Astrocyte (in vitro differentiated cells and primary cell): ENCODE data around the gene PISD. TPM values are rescaled to one million over a fixed set of nuclear protein-coding genes. Genes with fewer than 3 reads are reported as not detected.

ENCODE experiments used
- DNase-seq: peaks from one replicate; pipeline ENCODE4 v3.0.0-alpha.2; 2010; ENCODE audit warnings: low read depth
- FAIRE-seq: peaks from 2 replicates; lab custom pipeline; 2011; peaks lifted over from hg19 to GRCh38; lab: Jason Lieb, UNC
- H2AFZ ChIP-seq: 2 replicates; pipeline ENCODE4 v1.6.0; 2012; ENCODE audit warnings: low read depth, low read length, inconsistent platforms
- H3K27ac ChIP-seq: 2 replicates; pipeline ENCODE4 v1.5.1; 2011; ENCODE audit warnings: low read depth, low read length, inconsistent platforms
- H3K27me3 ChIP-seq: 2 replicates; pipeline ENCODE4 v1.6.0; 2011; ENCODE audit warnings: low read length, inconsistent platforms; ENCODE audit not compliant: insufficient read depth
- H3K36me3 ChIP-seq: 2 replicates; pipeline ENCODE4 v1.5.1; 2011; ENCODE audit warnings: low read length, inconsistent platforms; ENCODE audit not compliant: insufficient read depth
- H3K4me1 ChIP-seq: 2 replicates; pipeline ENCODE4 v1.5.1; 2011; ENCODE audit warnings: low read length, inconsistent platforms; ENCODE audit not compliant: insufficient read depth
- H3K4me2 ChIP-seq: 2 replicates; pipeline ENCODE4 v1.6.0; 2012; ENCODE audit warnings: low read length, inconsistent platforms
- H3K4me3 ChIP-seq: 2 replicates; pipeline ENCODE4 v1.5.1; 2011; ENCODE audit warnings: low read depth, mild to moderate bottlenecking, low read length, inconsistent platforms; ENCODE audit not compliant: insufficient read depth
- H3K79me2 ChIP-seq: 2 replicates; pipeline ENCODE4 v1.6.0; 2012; ENCODE audit warnings: mild to moderate bottlenecking, low read length, inconsistent platforms; ENCODE audit not compliant: insufficient read depth
- H3K9ac ChIP-seq: 2 replicates; pipeline ENCODE4 v1.6.0; 2012; ENCODE audit warnings: mild to moderate bottlenecking, low read length, inconsistent platforms
- H3K9me3 ChIP-seq: 2 replicates; pipeline ENCODE4 v1.5.1; 2012; ENCODE audit warnings: low read depth, mild to moderate bottlenecking, low read length, inconsistent platforms; ENCODE audit not compliant: insufficient read depth
- H4K20me1 ChIP-seq: 2 replicates; pipeline ENCODE4 v1.6.0; 2012; ENCODE audit warnings: low read length, inconsistent platforms; ENCODE audit not compliant: insufficient read depth
- H3K27ac Mint-ChIP-seq: one replicate; pipeline ENCODE4 v1.8.0; 2021; ENCODE audit warnings: mild to moderate bottlenecking, mixed read lengths; ENCODE audit not compliant: unreplicated experiment
- H3K27me3 Mint-ChIP-seq: one replicate; pipeline ENCODE4 v1.8.0; 2021; ENCODE audit warnings: low read depth, mixed read lengths; ENCODE audit not compliant: unreplicated experiment
- H3K36me3 Mint-ChIP-seq: one replicate; pipeline ENCODE4 v1.8.0; 2021; ENCODE audit warnings: low read depth, mixed read lengths; ENCODE audit not compliant: unreplicated experiment
- H3K4me1 Mint-ChIP-seq: one replicate; pipeline ENCODE4 v1.8.0; 2021; ENCODE audit warnings: low read depth, mixed read lengths; ENCODE audit not compliant: unreplicated experiment
- H3K4me3 Mint-ChIP-seq: one replicate; pipeline ENCODE4 v1.8.0; 2021; ENCODE audit warnings: mild to moderate bottlenecking, moderate library complexity, mixed read lengths; ENCODE audit not compliant: unreplicated experiment
- H3K9me3 Mint-ChIP-seq: one replicate; pipeline ENCODE4 v1.8.0; 2021; ENCODE audit warnings: mild to moderate bottlenecking, mixed read lengths; ENCODE audit not compliant: unreplicated experiment
- CTCF ChIP-seq: IDR thresholded peaks from 2 replicates; pipeline ENCODE4 v1.5.1; 2011; ENCODE audit warnings: low read depth, mild to moderate bottlenecking, inconsistent platforms, low read length, moderate library complexity; ENCODE audit not compliant: insufficient read depth
- EZH2 ChIP-seq: IDR thresholded peaks from 2 replicates; pipeline ENCODE4 v1.6.1; 2012; ENCODE audit warnings: mild to moderate bottlenecking, low read length, inconsistent platforms; ENCODE audit not compliant: insufficient read depth
- total RNA-seq: library from RNA; stranded (reverse); gene quantifications from 2 replicates; pipeline ENCODE4 v1.2.1, GENCODE V29; 2021

PISD gene
- total RNA-seq, 1 donor from 2014 or later = 43.2 TPM

DNA sequence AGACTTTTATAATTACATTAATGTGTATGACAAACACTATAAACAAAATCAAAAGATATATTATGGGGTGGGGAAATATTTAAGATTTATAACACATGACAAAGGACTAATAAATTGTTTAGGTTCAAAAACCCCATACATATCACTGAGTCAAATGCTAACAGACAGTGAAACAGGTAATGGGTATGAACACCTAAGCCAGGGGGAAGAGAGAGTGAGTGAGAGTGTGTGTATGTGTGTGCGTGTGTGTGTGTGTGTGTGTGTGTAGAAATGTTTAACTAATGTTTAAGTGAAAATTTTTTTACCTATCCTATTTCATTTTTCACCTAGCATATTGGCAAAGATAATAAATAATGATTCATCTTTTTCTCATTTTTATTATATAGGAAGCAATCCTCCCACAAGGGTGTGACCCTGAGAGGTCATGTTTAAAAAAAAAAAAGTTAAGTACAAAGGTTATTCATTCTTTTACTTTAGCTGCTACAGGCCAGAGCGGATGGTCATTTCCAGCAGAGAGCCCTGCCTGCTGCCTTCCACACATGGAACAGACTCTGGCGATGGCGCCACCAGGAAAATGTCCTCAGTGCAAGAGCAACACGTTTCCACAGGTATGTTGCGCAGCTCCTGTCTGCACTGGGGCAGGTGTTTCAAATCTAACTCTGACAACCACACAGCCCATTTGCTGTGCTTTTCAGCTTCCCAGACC, 72.9 kb downstream of the PISD start:
- H3K27me3 ChIP-seq = no peaks in the 10 kb centered on the region
- no peak overlapping the region for H2AFZ ChIP-seq
- FAIRE-seq = no peak
- no peaks in the 10 kb centered on the region for H4K20me1 ChIP-seq
- H3K27ac ChIP-seq = no peak overlapping the region
- H3K9me3 Mint-ChIP-seq = peaks cover 3% of the 10 kb centered on the region
- TF ChIP-seq EZH2 (no peak), CTCF (no peak)
- no peaks in the 10 kb centered on the region for H3K79me2 ChIP-seq
- peaks cover 18% of the 10 kb centered on the region for H3K36me3 Mint-ChIP-seq
- H3K36me3 ChIP-seq = peaks cover 5% of the 10 kb centered on the region
- DNase-seq = no peak
- no peak overlapping the region for H3K4me3 ChIP-seq
- H3K4me1 ChIP-seq = peaks cover 16% of the 10 kb centered on the region
- H3K9me3 ChIP-seq = no peaks in the 10 kb centered on the region
- H3K4me3 Mint-ChIP-seq = no peak overlapping the region
- H3K27ac Mint-ChIP-seq = no peak overlapping the region
- peaks cover 21% of the 10 kb centered on the region for H3K4me1 Mint-ChIP-seq
- no peak overlapping the region for H3K4me2 ChIP-seq
- no peak overlapping the region for H3K9ac ChIP-seq
- H3K27me3 Mint-ChIP-seq = no peaks in the 10 kb centered on the region

DNA sequence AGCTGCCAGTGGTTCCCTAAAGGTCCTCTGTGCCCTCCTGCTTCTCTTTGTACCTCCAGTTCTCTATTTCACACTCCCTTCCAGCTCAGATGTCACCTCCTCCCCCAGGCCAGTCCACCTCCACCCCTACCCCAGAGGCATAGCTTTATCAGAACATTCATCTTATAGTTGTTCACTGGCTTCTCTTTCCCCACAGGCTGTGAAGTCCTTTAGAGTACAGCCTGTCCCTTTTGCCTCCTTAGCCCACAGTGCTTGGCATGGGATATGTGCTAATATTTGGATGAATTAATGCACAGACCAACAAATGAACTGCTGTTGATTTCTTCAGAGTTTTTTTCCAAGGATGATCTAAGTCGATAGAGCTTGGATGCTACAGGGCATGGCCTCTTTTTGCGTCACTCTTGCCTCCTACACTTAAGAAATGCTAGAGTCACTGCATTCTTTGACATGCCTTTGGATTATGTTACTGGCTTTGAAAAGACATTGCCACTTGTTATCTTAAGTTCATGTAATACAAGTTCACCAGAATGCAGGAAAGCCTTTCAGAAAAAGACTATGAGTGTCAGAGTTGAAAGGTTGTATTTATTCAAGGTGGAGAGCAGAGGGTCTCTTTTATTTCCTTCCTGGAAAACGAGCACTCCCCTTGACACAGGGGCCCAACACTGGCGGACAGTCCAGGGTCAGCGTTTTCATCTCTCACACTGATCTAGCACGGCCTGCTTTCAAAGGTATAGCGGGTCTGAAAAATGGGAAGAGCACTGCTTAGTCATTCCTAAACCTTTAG, 75.7 kb downstream of the PISD start:
- H3K4me1 ChIP-seq = peaks cover 22% of the 10 kb centered on the region
- Mint-ChIP-seq H3K36me3 (peaks cover 16% of the 10 kb centered on the region), H3K9me3 (no peaks in the 10 kb centered on the region), H3K27me3 (no peaks in the 10 kb centered on the region), H3K27ac (peak overlapping the region; percentile 53), H3K4me1 (peaks cover 27% of the 10 kb centered on the region), H3K4me3 (peak overlapping the region; percentile 37)
- no peak overlapping the region for H2AFZ ChIP-seq
- no peak for TF ChIP-seq CTCF
- no peak for TF ChIP-seq EZH2
- no peaks in the 10 kb centered on the region for H3K9me3 ChIP-seq
- FAIRE-seq (no peak), DNase-seq (peak; percentile 40)
- no peak overlapping the region for H3K4me2 ChIP-seq
- no peaks in the 10 kb centered on the region for H3K27me3 ChIP-seq
- no peaks in the 10 kb centered on the region for H3K79me2 ChIP-seq
- no peak overlapping the region for H3K27ac ChIP-seq
- H4K20me1 ChIP-seq = no peaks in the 10 kb centered on the region
- H3K36me3 ChIP-seq = peaks cover 5% of the 10 kb centered on the region
- H3K4me3 ChIP-seq = no peak overlapping the region
- no peak overlapping the region for H3K9ac ChIP-seq
